Renal cortical epithelial cell (primary cell): Measurements from ENCODE around the gene STIM2. TPM values are rescaled to one million over a fixed set of nuclear protein-coding genes. Genes with fewer than 3 reads are reported as not detected.

ENCODE experiments used
- DNase-seq: peaks from one replicate; pipeline ENCODE4 v3.0.0-alpha.2; 2011; ENCODE audit warnings: low read depth
- total RNA-seq: library from RNA; depleted of rRNA; stranded (reverse); fragments of >200 nt; gene quantifications from 2 replicates; pipeline ENCODE4 v1.2.3, GENCODE V29; 2014

STIM2 gene
- total RNA-seq, 1 donor from 2014 or later = 11.7 TPM

DNA sequence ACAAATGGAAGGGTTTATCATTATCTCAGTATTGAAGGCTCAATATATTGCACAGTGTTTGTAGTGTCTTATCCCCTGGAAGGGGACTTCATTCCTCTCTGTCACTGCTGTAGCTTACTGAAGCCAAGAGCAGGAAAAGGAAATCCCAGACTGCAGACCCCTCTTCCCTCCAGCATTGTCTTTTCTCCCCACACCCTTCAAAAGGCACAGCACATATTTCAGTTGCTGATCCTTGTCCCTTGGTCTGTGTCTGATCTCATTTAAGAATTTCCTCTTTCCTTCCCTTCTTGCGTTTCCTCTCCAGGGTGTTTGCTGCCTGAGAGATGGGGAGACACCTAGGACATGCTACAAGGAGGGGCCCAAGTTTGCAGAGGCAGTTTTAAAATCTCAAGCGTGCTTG is 40.1 kb downstream of the STIM2 start:
- DNase-seq = no peak

GRCh38 chr4:26905172-26905571 is 44.5 kb downstream of the STIM2 start:
- no peak for DNase-seq

- DNase-seq = no peak
Measured at GRCh38 chr4:26907731-26908599, 47.3 kb downstream of the STIM2 start.

- DNase-seq = no peak
Measured at GRCh38 chr4:26909369-26909768, 48.7 kb downstream of the STIM2 start.

DNA sequence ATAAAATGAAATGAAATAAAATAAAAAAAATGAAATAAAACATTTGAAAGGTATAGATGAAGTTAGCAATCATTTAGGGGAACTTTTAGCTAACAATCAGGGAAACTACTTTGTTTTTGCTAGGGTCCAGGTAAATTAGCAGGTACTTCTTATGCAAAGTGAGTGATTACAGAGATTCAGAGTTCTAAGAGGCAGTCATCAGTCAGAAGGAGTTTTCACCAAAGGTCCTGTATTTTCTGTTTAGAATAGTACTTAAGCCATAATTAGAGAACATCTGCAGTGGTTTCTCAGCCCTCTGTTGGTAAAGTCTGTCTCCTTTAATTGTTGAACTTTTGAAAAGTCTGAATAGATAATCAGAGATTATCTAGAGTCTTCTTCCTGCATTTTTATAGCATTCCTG is 50.6 kb downstream of the STIM2 start:
- no peak for DNase-seq

GRCh38 chr4:26912069-26912468 is 51.4 kb downstream of the STIM2 start:
- DNase-seq = no peak

DNA sequence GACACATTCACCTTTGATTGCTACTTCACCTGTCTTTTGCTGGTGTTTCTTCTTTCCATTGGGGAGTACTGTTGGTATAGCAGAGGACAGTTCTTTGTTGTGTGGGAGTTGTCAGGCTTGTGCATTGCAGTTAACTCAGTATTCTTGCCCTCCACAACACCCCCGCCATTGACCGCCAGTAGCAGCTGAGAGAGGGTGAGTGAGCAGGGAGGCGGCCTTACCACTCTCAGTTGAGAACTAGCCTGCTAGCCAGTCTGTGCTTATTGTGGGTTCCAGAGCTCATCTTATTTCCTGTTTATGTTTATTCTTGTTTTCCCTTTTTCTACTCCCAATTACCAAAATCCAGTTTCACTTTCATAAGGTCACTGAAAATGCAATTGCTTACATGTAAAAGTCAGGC is 52.2 kb downstream of the STIM2 start:
- no peak for DNase-seq

DNA sequence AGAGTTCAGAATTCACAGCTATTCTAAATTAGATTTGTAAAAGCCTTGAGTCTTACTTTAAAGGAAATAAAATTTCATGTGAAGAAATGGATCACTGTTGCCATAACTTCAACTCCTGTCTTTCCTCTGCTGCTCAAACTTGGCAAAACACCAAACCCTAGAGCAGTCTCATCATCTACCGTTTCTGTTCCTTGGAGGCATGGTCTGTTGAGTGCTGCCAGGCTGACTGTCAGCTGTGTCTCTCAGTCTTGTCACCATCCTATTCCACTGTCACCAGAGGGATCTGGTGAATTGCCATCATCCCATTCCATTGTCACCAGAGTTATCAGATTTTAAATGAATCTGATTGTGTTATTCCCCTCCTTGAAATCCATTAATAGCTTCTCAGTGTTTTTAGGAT is 55.6 kb downstream of the STIM2 start:
- no peak for DNase-seq

GRCh38 chr4:26930964-26931363 is 70.3 kb downstream of the STIM2 start:
- no peak for DNase-seq

DNA sequence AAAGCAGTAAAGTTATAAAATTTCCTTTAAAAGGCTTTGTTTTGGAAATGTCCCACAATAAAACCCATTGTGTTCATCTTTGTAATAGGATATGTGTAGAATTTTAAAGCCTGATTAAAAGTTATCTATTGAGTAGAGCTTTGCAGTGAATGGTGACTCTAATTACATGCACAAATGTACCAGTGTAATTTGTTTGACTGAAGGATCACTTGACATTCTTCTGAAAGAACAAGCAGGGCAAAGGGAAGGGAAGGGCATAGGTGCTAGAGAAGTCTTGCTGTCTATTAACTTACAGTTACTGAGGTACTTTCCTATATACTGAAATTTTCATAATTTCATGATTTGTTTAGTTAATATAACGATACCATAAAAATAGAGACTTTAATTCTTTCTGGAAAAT is 70.8 kb downstream of the STIM2 start:
- DNase-seq = no peak

DNA sequence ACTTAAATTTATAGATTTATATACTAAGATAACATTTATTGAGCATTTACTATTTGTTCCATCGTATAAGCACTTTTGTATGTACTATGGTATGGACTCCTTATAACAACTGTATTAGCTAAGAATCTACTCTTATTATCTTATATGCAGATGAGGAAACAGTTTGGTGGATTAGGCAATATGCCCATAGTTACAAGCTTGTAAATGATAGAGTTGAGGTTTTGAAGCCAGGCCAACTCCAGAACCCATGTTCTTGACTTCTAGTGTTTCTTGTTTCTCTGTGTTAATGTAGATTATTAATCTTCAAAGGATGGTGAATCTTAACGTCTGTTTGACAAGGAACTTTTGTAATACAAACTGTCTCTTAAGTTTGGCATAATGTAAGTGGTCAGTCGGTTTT is 71.3 kb downstream of the STIM2 start:
- DNase-seq = no peak

DNA sequence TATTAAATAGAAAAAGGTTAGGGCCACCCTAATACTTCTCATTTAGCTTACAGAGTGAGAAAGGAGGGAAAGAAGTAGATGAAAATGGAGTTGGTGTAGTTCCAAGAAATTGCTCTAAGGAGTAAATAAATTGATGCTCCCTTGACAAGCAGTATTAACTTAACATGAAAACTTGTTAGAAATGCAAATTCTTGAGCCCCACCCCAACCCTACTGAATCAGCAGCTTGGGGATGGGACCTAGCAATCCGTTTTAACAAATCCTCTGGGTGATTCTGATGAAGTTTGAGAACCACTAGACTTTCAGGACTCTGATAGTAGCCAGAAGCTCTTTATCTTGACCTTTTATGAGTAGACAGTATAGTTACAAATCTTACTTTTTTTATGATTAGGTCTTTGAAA is 74.8 kb downstream of the STIM2 start:
- DNase-seq = no peak

GRCh38 chr4:26936284-26937065 is 75.8 kb downstream of the STIM2 start:
- DNase-seq = peak; percentile 59

DNA sequence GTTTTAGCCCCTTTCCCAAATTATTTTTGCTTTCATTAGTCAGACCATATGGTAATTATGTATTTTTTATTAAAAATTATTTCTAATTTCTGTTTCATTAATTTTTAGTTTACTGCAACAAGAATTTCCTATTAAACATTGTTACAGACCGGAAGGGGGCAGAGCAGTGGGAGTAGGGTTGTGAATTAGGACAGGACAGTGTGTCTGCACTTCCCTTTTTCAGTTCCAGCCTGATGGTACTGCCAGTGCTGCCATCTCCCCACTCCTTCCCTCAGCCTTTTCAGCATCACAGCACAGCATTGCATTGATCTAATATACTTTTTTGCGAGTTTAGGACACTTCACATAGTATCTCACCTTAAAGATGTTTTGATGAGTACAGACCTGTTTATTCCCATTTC is 76.5 kb downstream of the STIM2 start:
- DNase-seq = no peak

- DNase-seq = no peak
Measured at GRCh38 chr4:26937567-26937966, 76.9 kb downstream of the STIM2 start.

DNA sequence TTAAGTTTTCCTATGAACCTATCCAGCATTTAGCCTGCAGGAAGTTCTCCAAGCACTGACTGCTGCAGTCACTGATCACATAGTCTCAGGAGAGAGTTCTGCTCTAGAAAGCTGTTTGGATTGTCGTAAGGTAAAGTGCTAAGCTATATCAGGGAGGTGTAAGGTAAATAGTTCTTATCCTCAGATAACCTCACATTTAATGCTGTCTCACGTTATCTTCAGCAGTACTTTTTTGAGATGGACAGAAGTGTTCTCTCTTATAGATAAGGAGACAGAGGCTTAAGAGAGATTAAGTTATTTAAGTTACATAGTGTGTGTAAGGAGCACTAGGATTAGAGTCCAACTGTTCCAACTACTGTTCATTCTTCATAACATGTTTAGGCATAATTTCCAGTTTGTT is 77.9 kb downstream of the STIM2 start:
- DNase-seq = no peak

- DNase-seq = no peak
Measured at GRCh38 chr4:26941951-26942350, 81.3 kb downstream of the STIM2 start.

DNA sequence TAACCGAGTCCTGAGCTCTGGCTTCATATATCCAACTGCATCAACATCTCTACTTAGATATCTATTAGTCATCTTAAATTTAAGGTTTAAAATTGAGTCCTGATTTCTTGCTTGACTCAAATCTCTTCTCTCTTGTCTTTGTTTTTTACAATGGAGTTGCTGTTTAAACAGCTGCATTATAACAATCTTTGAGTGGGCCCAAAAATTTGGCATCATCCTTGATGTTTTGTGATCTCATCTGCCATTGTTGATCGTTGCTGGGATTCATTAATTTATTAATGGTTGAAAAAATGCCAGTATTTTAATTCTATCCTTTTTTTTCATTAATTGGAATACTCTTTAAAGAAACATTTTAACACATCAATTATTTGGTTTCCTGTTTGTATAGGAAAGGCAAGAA is 82.2 kb downstream of the STIM2 start:
- no peak for DNase-seq

GRCh38 chr4:26943391-26943790 is 82.8 kb downstream of the STIM2 start:
- DNase-seq = no peak

GRCh38 chr4:26945794-26946193 is 85.2 kb downstream of the STIM2 start:
- DNase-seq = no peak

DNA sequence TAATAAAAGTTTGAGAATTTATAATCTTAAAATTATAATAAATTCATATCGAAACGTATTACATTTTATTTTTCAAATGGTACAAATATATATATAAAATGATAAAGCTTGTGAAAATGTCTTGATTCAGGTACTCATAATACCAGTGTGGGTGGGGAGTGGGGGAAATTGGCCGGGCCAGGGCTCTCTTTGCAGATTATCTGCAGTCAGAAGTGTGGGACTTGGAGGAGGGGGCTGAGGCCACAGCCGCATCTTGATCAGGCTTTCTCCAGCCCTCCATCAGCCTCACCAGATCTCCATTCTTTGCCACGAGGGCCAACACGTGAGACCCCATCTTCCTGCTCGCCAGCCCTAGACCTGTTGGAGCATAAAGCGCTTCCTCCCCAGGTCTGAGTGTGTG is 86.7 kb downstream of the STIM2 start:
- DNase-seq = no peak

DNA sequence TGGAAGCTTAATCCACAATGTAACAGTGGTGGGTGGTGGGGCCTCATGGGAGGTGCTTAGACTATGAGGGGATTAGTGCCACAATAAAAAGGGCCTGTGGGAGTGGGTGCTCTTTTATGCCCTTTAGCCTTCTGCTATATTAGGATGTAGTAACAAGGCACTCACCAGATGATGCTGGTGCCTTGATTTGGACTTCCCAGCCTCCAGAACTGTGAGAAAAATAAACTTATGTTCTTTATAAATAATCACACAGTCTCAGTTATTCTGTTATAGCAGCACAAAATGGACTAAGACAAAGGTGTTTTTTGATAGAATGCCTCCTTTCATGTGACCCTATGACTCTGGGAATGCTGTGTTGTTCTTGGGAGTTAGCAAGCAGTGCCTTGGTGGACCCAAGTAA is 89.8 kb downstream of the STIM2 start:
- no peak for DNase-seq

DNA sequence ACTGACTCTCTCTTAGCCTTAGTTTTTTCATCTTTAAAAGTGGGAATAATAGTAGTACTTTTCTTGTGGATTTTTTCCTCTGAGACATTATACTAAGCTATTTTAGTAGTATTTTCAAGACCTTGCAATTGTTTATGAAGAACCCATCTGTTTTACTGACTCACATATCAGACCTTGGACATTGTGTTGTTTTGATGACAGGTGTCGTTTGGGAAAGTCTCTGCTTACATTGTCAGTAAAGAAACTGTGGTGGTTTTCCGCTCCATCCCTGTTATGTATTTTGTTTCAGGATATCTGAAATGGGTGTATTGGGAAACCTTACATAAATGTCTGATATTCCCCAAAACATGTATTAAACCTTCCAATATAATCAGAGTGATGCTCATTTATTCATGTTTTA is 92.2 kb downstream of the STIM2 start:
- DNase-seq = no peak
